ENCODE measurements around the gene TXNRD1.

Gene TXNRD1

GRCh38 chr12:104187446-104188155, 28.0 kb upstream of the TXNRD1 start:
- Histone ChIP-seq H3K18ac (ENCODE audit: low read length) (no peak overlapping the region), H3K23ac (ENCODE audit: low read length) (no peak overlapping the region), H3K27ac (ENCODE audit: low read depth, low read length) (no peak overlapping the region), H2BK12ac (ENCODE audit: low read length) (no peak overlapping the region), H3K4me3 (ENCODE audit: low read depth, low read length) (no peak overlapping the region), H4K91ac (ENCODE audit: low read depth, low read length) (no peak overlapping the region), H3K27me3 (ENCODE audit: insufficient read depth, low read length) (no peaks in the 10 kb centered on the region), H3K4ac (ENCODE audit: low read depth, low read length) (no peak overlapping the region), H2AK5ac (ENCODE audit: low read length) (no peak overlapping the region), H3K79me1 (ENCODE audit: low read length) (no peaks in the 10 kb centered on the region), H3K79me2 (ENCODE audit: control insufficient read depth, insufficient read depth, low read length, poor library complexity) (no peaks in the 10 kb centered on the region), H3K36me3 (ENCODE audit: control insufficient read depth in 1 of 2, insufficient read depth in 2 of 2, low read length in 2 of 2) (no peaks in the 10 kb centered on the region), H3K14ac (ENCODE audit: low read length) (no peak overlapping the region), H3K9ac (ENCODE audit: low read length) (no peak overlapping the region), H2BK120ac (ENCODE audit: insufficient read depth, low read length, poor library complexity) (no peak overlapping the region), H2BK5ac (ENCODE audit: low read depth, low read length, poor library complexity) (no peak overlapping the region), H4K12ac (ENCODE audit: low read depth, low read length) (no peak overlapping the region), H3K4me2 (ENCODE audit: low read length) (no peak overlapping the region), H4K8ac (ENCODE audit: low read depth, low read length) (no peak overlapping the region), H2AFZ (ENCODE audit: insufficient read depth, low read length, poor library complexity) (no peak overlapping the region), H3K4me1 (ENCODE audit: control insufficient read depth in 1 of 2, insufficient read depth in 2 of 2, low read length in 2 of 2) (no peaks in the 10 kb centered on the region), H3K9me3 (ENCODE audit: insufficient read depth, low read depth, low read length) (peaks cover 15% of the 10 kb centered on the region)
- DNase-seq, result no peak
- no CpG with 5 or more reads among the region's 18 CpGs for WGBS (ENCODE audit: extremely low coverage, insufficient coverage, insufficient read length)

- H2BK5ac ChIP-seq (ENCODE audit: low read depth, low read length, poor library complexity), result no peak overlapping the region
- no peaks in the 10 kb centered on the region for H3K36me3 ChIP-seq (ENCODE audit: control insufficient read depth in 1 of 2, insufficient read depth in 2 of 2, low read length in 2 of 2)
- H3K27ac ChIP-seq (ENCODE audit: low read depth, low read length), result no peak overlapping the region
- no peak overlapping the region for H4K91ac ChIP-seq (ENCODE audit: low read depth, low read length)
- H2BK120ac ChIP-seq (ENCODE audit: insufficient read depth, low read length, poor library complexity), result no peak overlapping the region
- H3K9ac ChIP-seq (ENCODE audit: low read length), result no peak overlapping the region
- H4K8ac ChIP-seq (ENCODE audit: low read depth, low read length), result no peak overlapping the region
- no peaks in the 10 kb centered on the region for H3K4me1 ChIP-seq (ENCODE audit: control insufficient read depth in 1 of 2, insufficient read depth in 2 of 2, low read length in 2 of 2)
- no peak overlapping the region for H4K12ac ChIP-seq (ENCODE audit: low read depth, low read length)
- WGBS (ENCODE audit: extremely low coverage, insufficient coverage, insufficient read length), result no CpG with 5 or more reads among the region's 3 CpGs
- H2BK12ac ChIP-seq (ENCODE audit: low read length), result no peak overlapping the region
- no peak overlapping the region for H3K18ac ChIP-seq (ENCODE audit: low read length)
- H3K4me3 ChIP-seq (ENCODE audit: low read depth, low read length), result no peak overlapping the region
- no peaks in the 10 kb centered on the region for H3K79me1 ChIP-seq (ENCODE audit: low read length)
- H3K27me3 ChIP-seq (ENCODE audit: insufficient read depth, low read length), result no peaks in the 10 kb centered on the region
- no peak overlapping the region for H3K14ac ChIP-seq (ENCODE audit: low read length)
- no peak overlapping the region for H3K23ac ChIP-seq (ENCODE audit: low read length)
- H2AFZ ChIP-seq (ENCODE audit: insufficient read depth, low read length, poor library complexity), result no peak overlapping the region
- no peak overlapping the region for H3K4ac ChIP-seq (ENCODE audit: low read depth, low read length)
- DNase-seq, result no peak
- no peaks in the 10 kb centered on the region for H3K79me2 ChIP-seq (ENCODE audit: control insufficient read depth, insufficient read depth, low read length, poor library complexity)
- H3K4me2 ChIP-seq (ENCODE audit: low read length), result no peak overlapping the region
- H2AK5ac ChIP-seq (ENCODE audit: low read length), result no peak overlapping the region
- H3K9me3 ChIP-seq (ENCODE audit: insufficient read depth, low read depth, low read length), result peaks cover 12% of the 10 kb centered on the region
These were observed 27.0 kb upstream of the TXNRD1 start for GRCh38 chr12:104188534-104188933.

- Histone ChIP-seq H3K4me2 (ENCODE audit: low read length) (no peak overlapping the region), H3K4me3 (ENCODE audit: low read depth, low read length) (no peak overlapping the region), H4K12ac (ENCODE audit: low read depth, low read length) (no peak overlapping the region), H3K79me1 (ENCODE audit: low read length) (no peaks in the 10 kb centered on the region), H2BK12ac (ENCODE audit: low read length) (no peak overlapping the region), H3K23ac (ENCODE audit: low read length) (no peak overlapping the region), H3K36me3 (ENCODE audit: control insufficient read depth in 1 of 2, insufficient read depth in 2 of 2, low read length in 2 of 2) (no peaks in the 10 kb centered on the region), H2BK120ac (ENCODE audit: insufficient read depth, low read length, poor library complexity) (no peak overlapping the region), H3K4me1 (ENCODE audit: control insufficient read depth in 1 of 2, insufficient read depth in 2 of 2, low read length in 2 of 2) (no peaks in the 10 kb centered on the region), H4K8ac (ENCODE audit: low read depth, low read length) (no peak overlapping the region), H3K9ac (ENCODE audit: low read length) (no peak overlapping the region), H3K79me2 (ENCODE audit: control insufficient read depth, insufficient read depth, low read length, poor library complexity) (no peaks in the 10 kb centered on the region), H4K91ac (ENCODE audit: low read depth, low read length) (no peak overlapping the region), H2BK5ac (ENCODE audit: low read depth, low read length, poor library complexity) (no peak overlapping the region), H3K14ac (ENCODE audit: low read length) (no peak overlapping the region), H3K27ac (ENCODE audit: low read depth, low read length) (no peak overlapping the region), H3K18ac (ENCODE audit: low read length) (no peak overlapping the region), H3K9me3 (ENCODE audit: insufficient read depth, low read depth, low read length) (peaks cover 4% of the 10 kb centered on the region), H2AK5ac (ENCODE audit: low read length) (no peak overlapping the region), H3K27me3 (ENCODE audit: insufficient read depth, low read length) (no peaks in the 10 kb centered on the region), H2AFZ (ENCODE audit: insufficient read depth, low read length, poor library complexity) (no peak overlapping the region), H3K4ac (ENCODE audit: low read depth, low read length) (no peak overlapping the region)
- no CpG with 5 or more reads among the region's 2 CpGs for WGBS (ENCODE audit: extremely low coverage, insufficient coverage, insufficient read length)
- DNase-seq, result peak; percentile 34 to 76
These were observed 25.5 kb upstream of the TXNRD1 start for GRCh38 chr12:104189915-104190555.

- H3K9me3 ChIP-seq (ENCODE audit: insufficient read depth, low read depth, low read length), result peaks cover 4% of the 10 kb centered on the region
- no peak overlapping the region for H3K27ac ChIP-seq (ENCODE audit: low read depth, low read length)
- no peaks in the 10 kb centered on the region for H3K4me1 ChIP-seq (ENCODE audit: control insufficient read depth in 1 of 2, insufficient read depth in 2 of 2, low read length in 2 of 2)
- H4K91ac ChIP-seq (ENCODE audit: low read depth, low read length), result no peak overlapping the region
- no peak overlapping the region for H2BK12ac ChIP-seq (ENCODE audit: low read length)
- H3K9ac ChIP-seq (ENCODE audit: low read length), result no peak overlapping the region
- no peak overlapping the region for H3K4me3 ChIP-seq (ENCODE audit: low read depth, low read length)
- H3K36me3 ChIP-seq (ENCODE audit: control insufficient read depth in 1 of 2, insufficient read depth in 2 of 2, low read length in 2 of 2), result no peaks in the 10 kb centered on the region
- WGBS (ENCODE audit: extremely low coverage, insufficient coverage, insufficient read length), result no CpG with 5 or more reads among the region's 3 CpGs
- no peak overlapping the region for H4K8ac ChIP-seq (ENCODE audit: low read depth, low read length)
- H3K27me3 ChIP-seq (ENCODE audit: insufficient read depth, low read length), result no peaks in the 10 kb centered on the region
- no peak overlapping the region for H2AK5ac ChIP-seq (ENCODE audit: low read length)
- DNase-seq, result no peak
- no peak overlapping the region for H3K23ac ChIP-seq (ENCODE audit: low read length)
- no peak overlapping the region for H2BK5ac ChIP-seq (ENCODE audit: low read depth, low read length, poor library complexity)
- no peak overlapping the region for H3K18ac ChIP-seq (ENCODE audit: low read length)
- no peak overlapping the region for H2AFZ ChIP-seq (ENCODE audit: insufficient read depth, low read length, poor library complexity)
- H2BK120ac ChIP-seq (ENCODE audit: insufficient read depth, low read length, poor library complexity), result no peak overlapping the region
- H3K79me2 ChIP-seq (ENCODE audit: control insufficient read depth, insufficient read depth, low read length, poor library complexity), result no peaks in the 10 kb centered on the region
- no peak overlapping the region for H3K4ac ChIP-seq (ENCODE audit: low read depth, low read length)
- no peaks in the 10 kb centered on the region for H3K79me1 ChIP-seq (ENCODE audit: low read length)
- H3K14ac ChIP-seq (ENCODE audit: low read length), result no peak overlapping the region
- no peak overlapping the region for H3K4me2 ChIP-seq (ENCODE audit: low read length)
- H4K12ac ChIP-seq (ENCODE audit: low read depth, low read length), result no peak overlapping the region
These were observed 24.9 kb upstream of the TXNRD1 start for GRCh38 chr12:104190641-104191176.

Measured in trophoblast cell (in vitro differentiated cells and primary cell).